ENCODE data around the gene BCR. TPM values are rescaled to one million over a fixed set of nuclear protein-coding genes. Genes with fewer than 3 reads are reported as not detected.

Gene BCR
- total and polyA plus RNA-seq, 2 of the 13 experiments (the other 11 are each of a cell fraction or from before 2014, with no cell fraction given), result 19.9 to 33.6 TPM

DNA sequence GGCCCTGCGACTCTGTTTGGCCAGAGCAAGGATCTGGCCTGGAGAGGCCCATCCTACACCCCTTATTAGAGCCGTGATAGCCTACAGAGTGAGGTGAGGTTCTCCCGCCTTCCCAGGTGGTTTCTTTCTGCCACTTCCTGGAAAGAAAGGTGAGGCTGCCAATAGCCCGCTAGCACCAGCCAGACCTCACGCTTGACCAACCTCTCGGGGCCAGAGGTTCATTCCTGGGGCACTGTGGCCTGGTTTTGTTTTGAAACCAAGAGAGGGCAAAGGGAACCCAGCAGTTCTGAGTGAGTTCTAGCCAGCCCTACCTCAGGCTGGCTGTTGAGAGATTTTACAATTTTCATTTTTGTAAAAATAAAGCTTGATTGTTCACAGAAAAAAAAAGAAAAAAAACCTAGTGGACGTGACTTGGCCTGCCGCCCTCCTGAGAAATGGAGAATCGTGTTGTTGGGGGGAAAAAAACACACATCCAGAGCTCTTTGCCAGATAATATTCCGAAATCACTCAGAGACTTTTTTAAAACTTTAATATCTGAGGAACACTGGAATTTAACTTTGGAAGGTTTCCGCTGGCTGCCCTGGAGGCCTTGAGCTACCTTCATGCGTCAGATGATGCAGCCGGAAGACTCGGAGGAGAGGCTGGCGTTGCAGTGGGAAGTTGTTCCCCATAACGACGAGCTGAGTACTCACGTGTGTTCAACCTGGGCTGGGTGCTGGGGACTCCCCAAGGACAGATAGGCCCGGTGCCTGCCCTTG lies 84.5 kb downstream of the BCR start:
- Histone ChIP-seq H3K79me2 (ENCODE audit: insufficient read depth, low read length) (no peaks in the 10 kb centered on the region), H3K4me2 (ENCODE audit: low read depth, low read length) (no peak overlapping the region), H3K4me3 (replicated peaks in 1 of 3; ENCODE audit: insufficient read depth in 1 of 3, low read depth in 2 of 3, low read length in 3 of 3) (no peak overlapping the region), H3K9me3 (ENCODE audit: low read length) (no peaks in the 10 kb centered on the region), H3K4me1 (ENCODE audit: insufficient read depth, low read length) (0 out of 2 replicates have a peak, but pooled peaks cover 9% of the 10 kb centered on the region), H3K36me3 (replicated peaks in 1 of 2; ENCODE audit: control insufficient read depth in 1 of 2, insufficient read depth in 2 of 2, low read length in 2 of 2) (peaks cover 21 to 79% of the 10 kb centered on the region in 2 experiments; a peak in 4 of 5 replicates), H4K20me1 (ENCODE audit: insufficient read depth, low read length) (no peaks in the 10 kb centered on the region), H3K27me3 (ENCODE audit: control insufficient read depth in 1 of 2, insufficient read depth in 2 of 2, low read length in 2 of 2) (no peaks in the 10 kb centered on the region), H3K9ac (ENCODE audit: insufficient read depth, low read depth, low read length) (no peak overlapping the region), H2AFZ (ENCODE audit: low read length) (no peak overlapping the region), H3K27ac (ENCODE audit: extremely low read length, insufficient read depth, low read length) (no peak overlapping the region)
- TF ChIP-seq, protein P1, sequence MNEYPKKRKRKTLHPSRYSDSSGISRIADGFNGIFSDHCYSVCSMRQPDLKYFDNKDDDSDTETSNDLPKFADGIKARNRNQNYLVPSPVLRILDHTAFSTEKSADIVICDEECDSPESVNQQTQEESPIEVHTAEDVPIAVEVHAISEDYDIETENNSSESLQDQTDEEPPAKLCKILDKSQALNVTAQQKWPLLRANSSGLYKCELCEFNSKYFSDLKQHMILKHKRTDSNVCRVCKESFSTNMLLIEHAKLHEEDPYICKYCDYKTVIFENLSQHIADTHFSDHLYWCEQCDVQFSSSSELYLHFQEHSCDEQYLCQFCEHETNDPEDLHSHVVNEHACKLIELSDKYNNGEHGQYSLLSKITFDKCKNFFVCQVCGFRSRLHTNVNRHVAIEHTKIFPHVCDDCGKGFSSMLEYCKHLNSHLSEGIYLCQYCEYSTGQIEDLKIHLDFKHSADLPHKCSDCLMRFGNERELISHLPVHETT (CRISPR knock-in tag; conservative IDR thresholded peaks at IDR 0.05), result no peak
- TF ChIP-seq JUND (CRISPR knock-in tag; IDR thresholded peaks at IDR 0.05), result no peak
- TF ChIP-seq ZNF207 (IDR thresholded peaks at IDR 0.05; ENCODE audit: borderline replicate concordance), result no peak
- TF ChIP-seq ONECUT2 (CRISPR knock-in tag; IDR thresholded peaks at IDR 0.05), result no peak
- no peak for TF ChIP-seq ZNF432 (CRISPR knock-in tag; IDR thresholded peaks at IDR 0.05; ENCODE audit: borderline replicate concordance)
- TF ChIP-seq, protein P2, sequence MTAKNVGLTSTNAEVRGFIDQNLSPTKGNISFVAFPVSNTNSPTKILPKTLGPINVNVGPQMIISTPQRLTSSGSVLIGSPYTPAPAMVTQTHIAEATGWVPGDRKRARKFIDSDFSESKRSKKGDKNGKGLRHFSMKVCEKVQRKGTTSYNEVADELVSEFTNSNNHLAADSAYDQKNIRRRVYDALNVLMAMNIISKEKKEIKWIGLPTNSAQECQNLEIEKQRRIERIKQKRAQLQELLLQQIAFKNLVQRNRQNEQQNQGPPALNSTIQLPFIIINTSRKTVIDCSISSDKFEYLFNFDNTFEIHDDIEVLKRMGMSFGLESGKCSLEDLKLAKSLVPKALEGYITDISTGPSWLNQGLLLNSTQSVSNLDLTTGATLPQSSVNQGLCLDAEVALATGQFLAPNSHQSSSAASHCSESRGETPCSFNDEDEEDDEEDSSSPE (CRISPR knock-in tag; IDR thresholded peaks at IDR 0.05), result no peak
- TF ChIP-seq PHF5A (CRISPR knock-in tag; IDR thresholded peaks at IDR 0.05; ENCODE audit: low read depth, unreplicated experiment), result no peak
- TF ChIP-seq MEIS1 (CRISPR knock-in tag; IDR thresholded peaks at IDR 0.05; ENCODE audit: borderline replicate concordance), result no peak
- TF ChIP-seq, protein P3, sequence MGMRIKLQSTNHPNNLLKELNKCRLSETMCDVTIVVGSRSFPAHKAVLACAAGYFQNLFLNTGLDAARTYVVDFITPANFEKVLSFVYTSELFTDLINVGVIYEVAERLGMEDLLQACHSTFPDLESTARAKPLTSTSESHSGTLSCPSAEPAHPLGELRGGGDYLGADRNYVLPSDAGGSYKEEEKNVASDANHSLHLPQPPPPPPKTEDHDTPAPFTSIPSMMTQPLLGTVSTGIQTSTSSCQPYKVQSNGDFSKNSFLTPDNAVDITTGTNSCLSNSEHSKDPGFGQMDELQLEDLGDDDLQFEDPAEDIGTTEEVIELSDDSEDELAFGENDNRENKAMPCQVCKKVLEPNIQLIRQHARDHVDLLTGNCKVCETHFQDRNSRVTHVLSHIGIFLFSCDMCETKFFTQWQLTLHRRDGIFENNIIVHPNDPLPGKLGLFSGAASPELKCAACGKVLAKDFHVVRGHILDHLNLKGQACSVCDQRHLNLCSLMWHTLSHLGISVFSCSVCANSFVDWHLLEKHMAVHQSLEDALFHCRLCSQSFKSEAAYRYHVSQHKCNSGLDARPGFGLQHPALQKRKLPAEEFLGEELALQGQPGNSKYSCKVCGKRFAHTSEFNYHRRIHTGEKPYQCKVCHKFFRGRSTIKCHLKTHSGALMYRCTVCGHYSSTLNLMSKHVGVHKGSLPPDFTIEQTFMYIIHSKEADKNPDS (CRISPR knock-in tag; IDR thresholded peaks at IDR 0.05), result no peak
- TF ChIP-seq ZNF747 (CRISPR knock-in tag; IDR thresholded peaks at IDR 0.05; ENCODE audit: borderline replicate concordance), result no peak
- TF ChIP-seq ZNF431 (CRISPR knock-in tag; IDR thresholded peaks at IDR 0.05; ENCODE audit: borderline replicate concordance, low read depth), result no peak
- no peak for TF ChIP-seq GLI4 (CRISPR knock-in tag; IDR thresholded peaks at IDR 0.05; ENCODE audit: borderline replicate concordance)
- TF ChIP-seq ZNF567 (CRISPR knock-in tag; IDR thresholded peaks at IDR 0.05; ENCODE audit: borderline replicate concordance), result no peak
- TF ChIP-seq ZNF232 (CRISPR knock-in tag; IDR thresholded peaks at IDR 0.05; ENCODE audit: borderline replicate concordance), result no peak
- TF ChIP-seq IRX3 (CRISPR knock-in tag; IDR thresholded peaks at IDR 0.05; ENCODE audit: borderline replicate concordance, low read depth), result no peak
- WGBS (ENCODE audit: low lambda C conversion rate), result 95% methylated on average over 19 of the region's 19 CpGs
- in situ Hi-C loops (cut with HindIII; ENCODE audit: extremely low pct_ligation_motif_present, low pct_unique_long_range_greater_than_20kb) (no loop called here), intact Hi-C loops (cut with micrococcal nuclease; ENCODE audit: unreplicated experiment) (no loop called here)
- DNase-seq (ENCODE audit: low spot score) (no peak), ATAC-seq (no peak), FAIRE-seq (no peak)
- BruUV-seq (replicated peaks), result no TSS peak
- ChIA-PET POLR2A (no interaction called here), CTCF (ENCODE audit: low intra/inter-chr PET ratio, low total read pairs) (no interaction called here)
